WERI-Rb-1 (cell line): Measurements from ENCODE around the gene GRID2IP.
"Not testable (repeated sequence)": the region's sequence is repeated elsewhere in the genome, so short reads cannot be mapped to it uniquely, and the experiment has no call there.

Source experiments
- DNase-seq: peaks from one replicate; pipeline ENCODE4 v3.0.0-alpha.2; 2020
- H3K27ac ChIP-seq: fragments of 250-450 bp; sonication (Bioruptor Pico); 2 replicates; pipeline ENCODE4 v1.5.1; 2020; ENCODE audit warnings: mild to moderate bottlenecking, moderate library complexity
- H3K27me3 ChIP-seq: fragments of 250-450 bp; sonication (Bioruptor Pico); 2 replicates; pipeline ENCODE4 v1.5.1; 2021; ENCODE audit warnings: mild to moderate bottlenecking, low read depth, moderate library complexity; ENCODE audit not compliant: insufficient read depth, severe bottlenecking
- H3K36me3 ChIP-seq: fragments of 250-450 bp; sonication (Bioruptor Pico); 2 replicates; pipeline ENCODE4 v1.5.1; 2020; ENCODE audit warnings: mild to moderate bottlenecking, moderate library complexity
- H3K4me3 ChIP-seq: 2 replicates; pipeline ENCODE4 v1.5.1; 2011; ENCODE audit warnings: low read depth, mild to moderate bottlenecking, control low read depth, low read length
- H3K9me3 ChIP-seq: fragments of 250-450 bp; sonication (Bioruptor Pico); 2 replicates; pipeline ENCODE4 v1.5.1; 2021; ENCODE audit warnings: mild to moderate bottlenecking, moderate library complexity; ENCODE audit not compliant: severe bottlenecking
- CTCF ChIP-seq: IDR thresholded peaks from 2 replicates; pipeline ENCODE4 v1.5.1; 2011; ENCODE audit warnings: low read depth, mild to moderate bottlenecking, control low read depth, inconsistent platforms, low read length

Gene GRID2IP

GRCh38 chr7:6588566-6588965, 37.3 kb upstream of the GRID2IP start:
- no peaks in the 10 kb centered on the region for H3K27me3 ChIP-seq
- H3K36me3 ChIP-seq = peaks cover 74% of the 10 kb centered on the region
- H3K27ac ChIP-seq = no peak overlapping the region
- no peak overlapping the region for H3K4me3 ChIP-seq
- no peak for DNase-seq
- no peaks in the 10 kb centered on the region for H3K9me3 ChIP-seq
- no peak for TF ChIP-seq CTCF

- not testable (repeated sequence) for H3K4me3 ChIP-seq, H3K27me3 ChIP-seq, DNase-seq, H3K9me3 ChIP-seq, H3K27ac ChIP-seq
- peaks cover 78% of the 10 kb centered on the region for H3K36me3 ChIP-seq
Measured at GRCh38 chr7:6585746-6586432, 34.6 kb upstream of the GRID2IP start.

- Histone ChIP-seq H3K36me3 (peaks cover 43% of the 10 kb centered on the region), H3K27me3 (no peaks in the 10 kb centered on the region), H3K9me3 (no peaks in the 10 kb centered on the region), H3K4me3 (no peak overlapping the region), H3K27ac (no peak overlapping the region)
- TF ChIP-seq CTCF = no peak; the same call in 1 of the 2 replicates
- DNase-seq = no peak
Measured at GRCh38 chr7:6579446-6579845, 28.2 kb upstream of the GRID2IP start.

GRCh38 chr7:6578114-6579084, 27.1 kb upstream of the GRID2IP start:
- Histone ChIP-seq H3K4me3 (peak overlapping the region; percentile 86), H3K9me3 (no peaks in the 10 kb centered on the region), H3K27ac (peak overlapping the region; percentile 90), H3K27me3 (no peaks in the 10 kb centered on the region), H3K36me3 (peaks cover 35% of the 10 kb centered on the region)
- no peak for TF ChIP-seq CTCF
- DNase-seq = no peak

GRCh38 chr7:6577369-6578113, 26.3 kb upstream of the GRID2IP start, which contains the start of gene ZDHHC4:
Gene ZDHHC4 (plus strand): TSS chr7:6577454. CDS start chr7:6580562, 3,108 bp downstream.
- Histone ChIP-seq H3K27me3 (no peaks in the 10 kb centered on the region), H3K4me3 (peak within 1 kb of the TSS; percentile 86), H3K9me3 (no peaks in the 10 kb centered on the region), H3K36me3 (peaks cover 27% of the 10 kb centered on the region), H3K27ac (peak within 1 kb of the TSS; percentile 90)
- DNase-seq = peak; percentile 93
- no peak for TF ChIP-seq CTCF

GRCh38 chr7:6576867-6577368, 25.7 kb upstream of the GRID2IP start:
- Histone ChIP-seq H3K4me3 (peak overlapping the region; percentile 86), H3K27ac (peak overlapping the region; percentile 90), H3K36me3 (peaks cover 22% of the 10 kb centered on the region)
- not testable (repeated sequence) for H3K9me3 ChIP-seq, H3K27me3 ChIP-seq, DNase-seq
